Activated T-helper 17 cell treated with anti-CD3 and anti-CD28 coated beads, Interleukin-2, amount 50 U/mL, for 72 hours (primary cell): ENCODE results near the gene KIAA2012. TPM values are rescaled to one million over a fixed set of nuclear protein-coding genes. Genes with fewer than 3 reads are reported as not detected.

ENCODE experiments used
- ATAC-seq: fragments of 150-1000 bp; cut with Tn5 transposase; replicated peaks from 2 replicates; pipeline ENCODE4 v1.10.0; 2021; ENCODE audit warnings: mild to moderate bottlenecking, moderate library complexity
- H3K27ac Mint-ChIP-seq: one replicate; pipeline ENCODE4 v1.8.0; 2022; ENCODE audit warnings: mixed read lengths
- H3K27me3 Mint-ChIP-seq: one replicate; pipeline ENCODE4 v1.8.0; 2022; ENCODE audit warnings: mixed read lengths
- H3K36me3 Mint-ChIP-seq: one replicate; pipeline ENCODE4 v1.8.0; 2022; ENCODE audit warnings: low read depth, mild to moderate bottlenecking, mixed read lengths
- H3K4me1 Mint-ChIP-seq: one replicate; pipeline ENCODE4 v1.8.0; 2022; ENCODE audit warnings: mixed read lengths
- H3K4me3 Mint-ChIP-seq: one replicate; pipeline ENCODE4 v1.8.0; 2022; ENCODE audit warnings: mild to moderate bottlenecking, mixed read lengths
- H3K9me3 Mint-ChIP-seq: one replicate; pipeline ENCODE4 v1.8.0; 2022; ENCODE audit warnings: mixed read lengths
- total RNA-seq, 2 donors: library from RNA; stranded (reverse); gene quantifications; one replicate each; pipeline ENCODE4 v1.2.3, GENCODE V29; 2022

Gene KIAA2012
- total RNA-seq, 2 donors from 2014 or later, result not detected

DNA sequence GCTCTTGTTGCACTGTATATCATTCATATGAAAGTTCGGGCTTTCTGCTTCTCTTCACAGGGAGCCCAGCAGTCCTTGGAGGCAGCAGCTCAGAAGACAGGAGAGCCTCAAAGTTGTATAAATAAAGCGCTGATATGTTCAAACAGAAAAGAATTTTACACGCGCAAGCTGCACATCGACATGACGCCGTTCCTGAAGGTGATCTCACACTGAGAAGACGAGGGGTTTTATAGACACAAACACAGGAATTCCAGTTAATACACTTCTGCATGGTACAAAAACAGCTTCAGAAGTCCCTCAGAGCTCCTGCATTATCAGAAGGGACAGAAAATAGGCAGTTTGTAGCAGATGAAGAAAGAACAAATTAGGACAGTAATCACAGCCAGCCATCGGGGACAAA lies 81.6 kb downstream of the KIAA2012 start:
- Mint-ChIP-seq H3K27me3 (peaks cover 14% of the 10 kb centered on the region), H3K9me3 (no peaks in the 10 kb centered on the region), H3K27ac (no peak overlapping the region), H3K4me1 (no peaks in the 10 kb centered on the region), H3K4me3 (no peak overlapping the region), H3K36me3 (no peaks in the 10 kb centered on the region)
- no peak for ATAC-seq

DNA sequence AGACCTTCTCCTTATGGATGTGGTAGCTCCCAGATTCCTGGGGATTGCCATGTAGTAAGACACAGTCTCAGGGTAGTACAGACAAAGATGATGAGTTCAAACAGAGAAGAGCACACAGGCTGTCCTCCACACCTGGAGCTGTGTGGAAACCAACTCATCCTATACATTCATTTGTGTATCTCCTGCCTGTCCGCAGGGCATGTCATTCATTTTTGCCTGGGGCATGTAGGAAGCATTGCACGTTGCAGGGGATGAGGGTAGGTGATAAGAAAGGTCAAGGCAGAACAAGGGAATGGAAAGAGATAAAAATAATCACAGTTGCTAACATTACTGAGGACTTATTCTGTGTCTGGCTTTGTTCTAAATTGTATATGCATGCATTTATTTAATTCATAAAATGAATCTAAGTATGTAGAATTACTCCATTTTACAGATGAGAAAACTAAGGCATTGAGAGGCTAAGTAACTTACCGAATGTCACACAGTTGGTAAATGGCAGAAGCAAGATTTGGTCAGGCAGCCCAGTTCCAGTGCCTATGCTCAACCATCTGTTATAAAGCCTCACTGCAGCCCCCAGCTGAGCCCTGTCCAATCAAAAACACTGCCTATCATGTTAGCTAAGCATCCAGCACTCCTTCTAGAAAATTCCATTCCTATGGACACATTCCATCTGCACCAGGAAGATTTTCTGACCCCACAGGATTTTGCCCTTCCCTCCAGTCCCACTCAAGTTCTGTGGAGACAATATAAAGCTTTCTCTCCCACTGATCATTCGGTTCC lies 84.3 kb downstream of the KIAA2012 start:
- Mint-ChIP-seq H3K27ac (no peak overlapping the region), H3K9me3 (no peaks in the 10 kb centered on the region), H3K36me3 (no peaks in the 10 kb centered on the region), H3K4me1 (peaks cover 4% of the 10 kb centered on the region), H3K4me3 (no peak overlapping the region), H3K27me3 (peaks cover 10% of the 10 kb centered on the region)
- no peak for ATAC-seq

DNA sequence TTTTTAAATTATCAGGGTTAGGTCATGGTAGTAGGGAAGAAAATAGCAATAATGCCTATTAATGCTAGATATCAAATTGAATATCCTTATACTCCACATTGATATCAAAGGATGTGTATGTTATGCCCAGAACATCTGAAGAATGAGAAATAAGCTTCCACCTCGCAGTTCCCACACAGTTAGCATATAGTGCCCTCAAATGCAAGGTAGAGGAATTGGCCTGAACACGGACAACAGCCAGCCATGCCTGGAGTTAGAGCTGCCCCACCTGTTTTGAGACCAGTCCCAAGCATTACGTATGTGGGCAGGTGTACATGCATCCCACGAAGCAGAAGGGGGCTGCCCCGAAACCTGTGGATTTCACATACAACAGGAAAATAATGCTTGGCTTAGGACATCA lies 85.7 kb downstream of the KIAA2012 start:
- Mint-ChIP-seq H3K9me3 (no peaks in the 10 kb centered on the region), H3K27me3 (peaks cover 10% of the 10 kb centered on the region), H3K27ac (no peak overlapping the region), H3K4me1 (peaks cover 4% of the 10 kb centered on the region), H3K36me3 (no peaks in the 10 kb centered on the region), H3K4me3 (no peak overlapping the region)
- ATAC-seq, result no peak

DNA sequence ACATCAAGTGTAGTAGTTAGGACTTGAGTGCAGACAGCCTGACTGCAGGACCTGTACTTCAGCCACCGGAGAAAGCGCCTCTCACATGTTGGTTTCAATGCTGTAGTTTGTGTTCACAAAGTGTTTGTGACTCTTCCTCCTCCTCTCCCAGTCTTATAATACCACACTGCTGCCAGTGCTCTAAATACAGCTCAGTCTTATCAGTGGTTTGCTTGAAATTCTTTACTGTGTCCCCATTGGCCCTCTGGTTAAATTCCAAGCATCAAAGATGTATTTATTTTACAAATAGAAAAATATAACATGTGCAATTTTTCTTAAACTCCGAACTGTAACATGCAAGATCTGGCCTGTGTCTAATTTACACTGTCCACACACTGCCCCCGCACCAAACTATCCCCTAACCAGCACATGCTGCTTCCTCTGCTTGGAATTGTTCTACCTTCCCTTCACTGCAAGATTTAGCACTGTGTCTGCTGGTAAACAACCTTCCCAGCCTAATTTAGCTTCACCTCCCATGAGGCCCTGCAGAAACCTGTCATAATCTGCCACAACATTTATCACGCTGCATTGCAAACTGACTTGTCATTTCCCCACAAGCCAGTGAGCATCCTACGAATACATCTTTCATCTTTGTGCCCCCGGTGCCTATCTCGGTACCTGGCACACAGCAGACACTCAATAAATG lies 88.2 kb downstream of the KIAA2012 start:
- peak; percentile 21 for ATAC-seq
- Mint-ChIP-seq H3K36me3 (no peaks in the 10 kb centered on the region), H3K4me3 (no peak overlapping the region), H3K27me3 (peaks cover 3% of the 10 kb centered on the region), H3K9me3 (no peaks in the 10 kb centered on the region), H3K4me1 (peaks cover 4% of the 10 kb centered on the region), H3K27ac (no peak overlapping the region)

DNA sequence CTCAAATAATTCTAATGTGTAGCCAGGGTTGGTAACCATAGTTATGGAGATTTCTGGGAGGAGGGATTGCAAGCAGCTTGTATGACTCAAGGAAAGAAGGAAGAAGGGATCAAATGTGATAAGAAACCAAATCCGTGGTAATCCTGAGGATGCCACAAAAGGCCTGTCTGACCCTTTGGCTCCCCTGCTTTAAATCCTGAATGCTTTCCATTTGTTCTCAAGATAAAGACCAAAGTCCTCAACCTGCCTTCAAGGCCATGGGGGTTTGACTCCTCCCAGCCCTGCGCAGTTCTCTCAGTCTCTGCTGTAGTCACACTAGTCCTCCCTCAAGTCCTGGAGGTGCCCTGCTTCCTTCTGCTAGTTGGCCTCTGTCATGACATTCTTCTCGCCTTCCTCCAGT lies 91.4 kb downstream of the KIAA2012 start:
- no peak for ATAC-seq
- H3K36me3 Mint-ChIP-seq, result no peaks in the 10 kb centered on the region
- no peaks in the 10 kb centered on the region for H3K9me3 Mint-ChIP-seq
- H3K4me3 Mint-ChIP-seq, result no peak overlapping the region
- no peak overlapping the region for H3K27ac Mint-ChIP-seq
- peaks cover 4% of the 10 kb centered on the region for H3K4me1 Mint-ChIP-seq
- H3K27me3 Mint-ChIP-seq, result no peaks in the 10 kb centered on the region

DNA sequence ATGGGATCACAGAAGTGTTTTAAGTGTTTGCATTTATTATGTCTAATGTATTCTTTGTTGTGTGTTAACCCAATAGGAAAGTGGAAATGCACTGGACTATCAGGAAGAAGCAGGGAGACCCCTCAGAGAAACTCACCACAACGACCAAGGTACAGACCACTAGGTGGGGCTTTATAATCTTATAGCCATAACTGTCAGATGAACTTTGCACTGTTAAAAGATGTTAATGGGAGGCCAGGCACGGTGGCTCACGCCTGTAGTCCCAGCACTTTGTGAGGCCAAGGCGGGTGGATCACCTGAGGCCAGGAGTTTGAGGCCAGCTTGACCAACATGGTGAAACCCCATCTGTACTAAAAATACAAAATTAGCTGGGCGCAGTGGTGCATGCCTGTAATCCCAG lies 92.2 kb downstream of the KIAA2012 start:
- Mint-ChIP-seq H3K27me3 (no peaks in the 10 kb centered on the region), H3K9me3 (no peaks in the 10 kb centered on the region), H3K36me3 (no peaks in the 10 kb centered on the region), H3K4me1 (peaks cover 4% of the 10 kb centered on the region), H3K4me3 (no peak overlapping the region), H3K27ac (no peak overlapping the region)
- no peak for ATAC-seq

DNA sequence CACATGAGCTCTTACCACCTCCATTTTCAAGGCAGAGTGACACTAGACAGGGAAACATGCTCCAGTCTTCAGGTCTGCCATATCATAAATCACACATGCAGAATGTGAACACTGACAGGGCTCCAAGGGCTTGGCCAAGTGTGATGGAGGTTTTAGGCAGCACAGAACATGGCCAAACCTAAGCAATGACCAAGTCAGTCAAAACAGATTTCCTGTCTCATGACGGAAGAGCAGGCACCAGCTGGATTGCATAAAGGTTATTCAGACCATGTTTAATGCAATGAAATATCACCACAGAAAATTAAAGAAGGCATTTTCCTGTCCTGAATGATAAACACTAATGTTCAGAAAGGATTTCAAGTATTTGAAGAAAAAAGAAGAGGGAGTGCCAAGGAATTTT lies 92.9 kb downstream of the KIAA2012 start:
- Mint-ChIP-seq H3K4me3 (no peak overlapping the region), H3K36me3 (no peaks in the 10 kb centered on the region), H3K4me1 (peaks cover 4% of the 10 kb centered on the region), H3K27ac (no peak overlapping the region), H3K9me3 (no peaks in the 10 kb centered on the region), H3K27me3 (no peaks in the 10 kb centered on the region)
- no peak for ATAC-seq

DNA sequence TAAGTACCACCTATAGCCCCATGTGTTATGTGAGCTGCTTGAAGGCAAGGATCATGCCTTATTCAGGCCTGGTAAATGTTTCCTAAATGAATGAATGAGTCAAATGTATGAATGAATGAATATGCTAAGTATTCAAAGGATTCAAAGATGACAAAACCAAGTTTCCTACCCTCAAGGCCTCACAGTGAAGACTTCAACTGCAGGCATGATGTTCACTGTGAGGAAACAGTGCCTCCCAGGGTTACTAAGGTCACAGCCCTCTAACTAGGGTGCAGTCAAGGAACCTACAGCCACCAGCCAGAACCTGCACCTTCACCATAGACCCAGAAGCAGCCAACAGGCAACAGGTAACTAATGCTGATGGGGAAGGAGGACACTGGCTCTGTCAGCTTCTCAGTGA lies 96.1 kb downstream of the KIAA2012 start:
- H3K9me3 Mint-ChIP-seq, result no peaks in the 10 kb centered on the region
- H3K27ac Mint-ChIP-seq, result no peak overlapping the region
- no peaks in the 10 kb centered on the region for H3K36me3 Mint-ChIP-seq
- H3K4me1 Mint-ChIP-seq, result peaks cover 9% of the 10 kb centered on the region
- ATAC-seq, result peak; percentile 63
- H3K4me3 Mint-ChIP-seq, result no peak overlapping the region
- no peaks in the 10 kb centered on the region for H3K27me3 Mint-ChIP-seq

DNA sequence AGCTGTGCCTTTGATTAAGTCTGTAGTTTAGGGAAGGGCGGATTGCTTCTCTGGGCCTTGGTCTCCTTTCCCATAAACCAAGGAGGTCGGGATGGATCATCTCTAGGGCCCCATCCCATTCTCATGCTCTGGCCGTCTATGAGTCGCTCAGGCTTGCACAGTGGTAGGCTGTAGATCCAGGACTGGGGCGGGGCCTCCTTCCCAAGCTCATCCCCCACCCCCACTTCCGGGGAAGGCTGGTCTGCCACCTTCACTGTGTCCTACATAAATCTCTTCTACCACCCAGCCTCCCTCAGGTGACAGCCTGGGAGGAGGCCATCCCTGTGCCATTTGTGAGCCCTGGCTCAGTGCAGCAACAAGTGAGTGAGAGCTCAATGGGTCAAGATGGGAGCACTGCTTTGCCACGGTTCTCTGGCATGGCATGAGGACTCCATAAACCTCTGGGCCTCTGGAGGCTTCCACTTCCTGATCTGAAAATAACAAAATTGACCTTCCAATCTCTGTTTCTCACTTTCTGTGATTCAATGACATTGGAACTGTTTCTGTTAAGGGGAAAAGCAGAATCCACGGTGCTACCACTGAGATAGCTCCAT lies 96.9 kb downstream of the KIAA2012 start:
- no peak for ATAC-seq
- H3K27ac Mint-ChIP-seq, result no peak overlapping the region
- H3K36me3 Mint-ChIP-seq, result no peaks in the 10 kb centered on the region
- no peaks in the 10 kb centered on the region for H3K27me3 Mint-ChIP-seq
- H3K4me3 Mint-ChIP-seq, result no peak overlapping the region
- H3K9me3 Mint-ChIP-seq, result no peaks in the 10 kb centered on the region
- peaks cover 9% of the 10 kb centered on the region for H3K4me1 Mint-ChIP-seq

DNA sequence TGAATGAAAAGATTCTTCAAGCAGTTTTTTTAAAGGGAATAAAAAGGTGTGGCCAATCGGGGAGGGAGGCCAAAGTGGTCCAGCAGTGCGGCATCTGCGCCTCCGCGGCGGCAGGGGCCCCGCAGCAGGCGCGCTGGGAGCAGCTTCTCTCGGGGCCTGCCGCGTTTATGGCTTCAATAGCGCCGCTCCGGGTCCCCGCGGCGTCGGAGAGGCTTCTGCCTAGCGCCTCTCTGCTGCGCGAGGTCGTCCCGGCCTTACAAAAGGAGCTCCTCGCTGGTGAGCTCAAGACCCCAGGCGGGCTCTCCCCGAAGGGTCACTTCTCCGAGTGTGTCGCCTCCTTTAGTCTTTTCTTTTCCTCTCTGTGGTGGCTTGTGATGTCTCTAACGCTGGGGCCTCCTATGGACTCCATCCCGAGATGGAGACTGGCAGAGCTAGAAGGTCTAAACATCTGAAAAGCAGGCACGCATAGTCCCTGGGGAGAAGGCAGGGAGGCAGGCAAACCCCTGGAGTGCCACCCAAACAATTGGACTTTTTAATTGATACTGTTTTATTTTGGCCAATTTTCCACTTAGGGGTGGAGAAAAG lies 98.3 kb downstream of the KIAA2012 start:
- peaks cover 9% of the 10 kb centered on the region for H3K4me1 Mint-ChIP-seq
- no peak for ATAC-seq
- H3K27me3 Mint-ChIP-seq, result no peaks in the 10 kb centered on the region
- no peaks in the 10 kb centered on the region for H3K36me3 Mint-ChIP-seq
- no peak overlapping the region for H3K27ac Mint-ChIP-seq
- H3K4me3 Mint-ChIP-seq, result no peak overlapping the region
- no peaks in the 10 kb centered on the region for H3K9me3 Mint-ChIP-seq

DNA sequence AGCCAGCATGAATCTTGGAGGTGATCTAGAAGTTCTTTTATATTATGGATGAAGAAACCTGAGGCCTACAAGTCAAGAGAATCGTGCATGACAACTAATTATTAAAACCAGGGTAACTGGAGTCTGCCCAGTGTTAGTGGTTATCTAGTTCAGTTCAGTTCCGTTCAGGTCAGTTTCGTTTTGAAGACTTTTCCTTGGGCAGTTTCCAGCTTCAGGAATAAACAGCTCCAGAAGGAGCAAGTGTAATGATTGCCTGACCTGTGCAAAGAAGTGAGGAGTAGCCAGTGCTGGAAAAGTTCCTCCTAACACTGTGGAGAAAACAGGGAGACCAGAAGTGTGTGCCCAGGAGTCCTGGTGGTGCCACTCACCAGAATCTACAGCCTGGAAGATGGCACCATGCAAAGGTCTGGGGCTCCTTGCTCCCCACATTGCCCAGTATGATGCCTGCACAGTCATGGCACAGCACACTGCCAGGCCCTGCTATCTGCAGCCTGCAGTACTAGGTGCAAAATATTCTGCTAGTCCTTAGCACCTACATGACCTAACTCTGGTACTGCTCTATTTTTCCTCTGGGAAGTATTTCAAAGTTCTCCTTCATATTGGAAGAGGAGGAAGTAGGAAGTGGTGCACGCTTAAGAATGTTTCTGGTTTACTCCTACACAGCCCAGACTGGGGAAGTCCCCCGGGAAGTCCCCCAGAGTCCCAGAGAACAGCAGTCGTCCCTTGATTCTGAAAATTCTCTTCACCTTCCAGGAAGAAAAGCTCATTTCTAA lies 99.6 kb downstream of the KIAA2012 start:
- peak overlapping the region; percentile 64 for H3K27ac Mint-ChIP-seq
- H3K4me3 Mint-ChIP-seq, result peak overlapping the region; percentile 56
- no peaks in the 10 kb centered on the region for H3K27me3 Mint-ChIP-seq
- H3K9me3 Mint-ChIP-seq, result no peaks in the 10 kb centered on the region
- peaks cover 9% of the 10 kb centered on the region for H3K4me1 Mint-ChIP-seq
- ATAC-seq, result peak; percentile 89
- no peaks in the 10 kb centered on the region for H3K36me3 Mint-ChIP-seq

DNA sequence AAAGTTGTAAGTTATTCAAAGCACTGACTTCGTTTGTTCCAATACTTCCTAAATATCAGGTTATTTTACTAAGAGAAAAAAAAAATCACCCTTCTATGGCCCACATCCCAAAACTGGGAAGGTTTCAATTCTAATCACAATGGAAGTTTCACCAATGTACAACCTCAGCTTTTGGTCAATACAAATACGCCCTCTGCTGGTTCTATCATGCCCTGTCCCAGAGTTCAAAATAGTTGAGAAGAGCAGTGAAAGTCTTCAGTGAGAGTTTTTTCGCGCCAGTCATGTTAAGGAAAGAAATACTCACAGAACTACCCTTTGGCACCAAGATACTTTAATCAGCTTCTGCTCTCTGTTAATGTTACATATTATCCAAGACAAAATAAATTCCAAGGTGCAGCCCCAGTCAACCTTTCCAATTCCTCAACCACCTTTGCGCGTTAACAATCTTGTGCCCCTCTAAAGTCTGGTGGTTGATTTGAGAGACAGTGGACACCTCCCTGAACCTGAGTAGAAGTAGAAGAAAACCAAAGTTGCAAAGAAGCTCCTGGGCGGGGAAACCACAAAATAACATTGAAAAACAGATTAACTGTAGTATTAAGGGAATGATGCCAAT lies 105.4 kb downstream of the KIAA2012 start:
- Mint-ChIP-seq H3K36me3 (no peaks in the 10 kb centered on the region), H3K9me3 (no peaks in the 10 kb centered on the region), H3K27me3 (peaks cover 3% of the 10 kb centered on the region), H3K4me1 (no peaks in the 10 kb centered on the region), H3K4me3 (no peak overlapping the region), H3K27ac (no peak overlapping the region)
- ATAC-seq, result peak; percentile 64

DNA sequence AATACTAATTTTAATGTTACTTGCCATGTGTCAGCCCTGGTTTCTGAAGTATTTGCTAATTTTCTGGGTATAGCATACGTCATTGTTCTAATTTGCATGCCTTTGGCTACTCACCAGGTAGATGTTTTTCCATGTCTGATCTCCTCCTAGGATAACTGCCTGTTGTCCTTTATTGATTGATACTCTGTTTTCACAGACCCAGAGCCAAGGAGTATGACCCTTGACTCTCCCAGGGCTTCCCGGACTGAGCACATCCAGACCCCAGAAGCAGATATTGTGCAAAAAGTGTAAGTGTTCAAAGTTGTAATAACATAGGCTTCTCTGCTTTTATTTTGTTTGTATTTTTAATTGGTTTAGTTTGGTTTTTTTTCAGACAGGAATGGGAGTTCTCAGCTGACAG lies 111.5 kb downstream of the KIAA2012 start:
- no peak for ATAC-seq
- Mint-ChIP-seq H3K9me3 (no peaks in the 10 kb centered on the region), H3K4me1 (no peaks in the 10 kb centered on the region), H3K36me3 (no peaks in the 10 kb centered on the region), H3K27ac (no peak overlapping the region), H3K27me3 (peaks cover 11% of the 10 kb centered on the region), H3K4me3 (no peak overlapping the region)

DNA sequence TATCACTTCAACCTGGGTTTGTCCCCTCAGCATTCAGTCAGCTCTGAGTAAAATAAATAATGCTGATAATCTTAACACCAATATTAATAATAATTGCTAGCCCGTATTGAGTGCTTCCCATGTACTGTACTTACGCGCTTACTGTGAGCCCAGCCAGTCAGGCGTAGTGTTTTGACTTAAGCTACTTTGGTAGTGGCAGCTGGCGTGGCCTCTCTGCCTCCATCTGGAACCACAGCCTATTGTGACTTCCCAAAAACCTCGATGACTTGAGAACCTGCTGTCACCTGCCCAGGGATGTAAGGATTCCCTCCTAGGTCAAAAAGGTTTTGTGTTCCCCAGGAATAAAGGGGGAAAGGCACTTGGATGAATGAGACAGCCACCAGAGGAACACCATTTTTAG lies 112.1 kb downstream of the KIAA2012 start:
- Mint-ChIP-seq H3K4me3 (no peak overlapping the region), H3K27ac (no peak overlapping the region), H3K9me3 (no peaks in the 10 kb centered on the region), H3K36me3 (no peaks in the 10 kb centered on the region), H3K27me3 (peaks cover 11% of the 10 kb centered on the region), H3K4me1 (no peaks in the 10 kb centered on the region)
- no peak for ATAC-seq
